Lower leg skin (tissue), 4 donors: ENCODE results near the gene GNPAT. TPM values are rescaled to one million over a fixed set of nuclear protein-coding genes. Genes with fewer than 3 reads are reported as not detected.

Source experiments
- DNase-seq, 2 donors: peaks; one replicate each; pipeline ENCODE4 v3.0.0-alpha.2; 2019; ENCODE audit warnings: low spot score in 2 of 2
- H3K4me3 ChIP-seq: fragments of 200-600 bp; sonication (generic); 2 replicates; pipeline ENCODE4 v1.5.1; 2017; ENCODE audit warnings: mild to moderate bottlenecking, low read depth; ENCODE audit not compliant: poor library complexity, severe bottlenecking
- CTCF ChIP-seq, 3 donors: fragments of 450-650 bp; IDR thresholded peaks; one replicate each; pipeline ENCODE4 v1.5.1; 2016; ENCODE audit warnings: antibody characterized with exemption in 3 of 3, mild to moderate bottlenecking in 3 of 3, moderate library complexity in 2 of 3
- POLR2A ChIP-seq, 2 donors: fragments of 450-650 bp; IDR thresholded peaks; one replicate each; pipeline ENCODE4 v1.6.1; 2016 to 2017; ENCODE audit warnings: antibody characterized with exemption in 2 of 2, mild to moderate bottlenecking in 1 of 2, moderate library complexity in 1 of 2
- WGBS, 2 donors: methylation state at CpG; one replicate each; pipeline ENCODE4 v1.1.5; 2018; 5-methylcytosine and 5-hydroxymethylcytosine counted together
- intact Hi-C: fragments of 100-400 bp; cut with DNase I; formaldehyde crosslinking; loops from one replicate; pipeline ENCODE4 v1.15.0; 2023; ENCODE audit warnings: low total_unique reads
- total RNA-seq, 4 donors: library from RNA; depleted of rRNA; stranded (reverse); fragments of >200 nt; gene quantifications; one replicate each; pipeline ENCODE4 v1.1.0, GENCODE V29; 2016

GNPAT gene
- total RNA-seq, 4 donors from 2014 or later = 24.3 to 45.7 (median 39.9) TPM

- DNase-seq = no peak
- intact Hi-C loops = no loop called here
- 71 to 79% methylated on average over 3 of the region's 3 CpGs for WGBS, 2 donors
- no peak for TF ChIP-seq POLR2A (IDR thresholded peaks at IDR 0.05)
- no peak for TF ChIP-seq CTCF (IDR thresholded peaks at IDR 0.05)
- no peak overlapping the region for H3K4me3 ChIP-seq
Measured at GRCh38 chr1:231196307-231196706, 44.7 kb upstream of the GNPAT start.

GRCh38 chr1:231196728-231197127 is 44.3 kb upstream of the GNPAT start:
- DNase-seq = no peak
- 85 to 87% methylated on average over 2 of the region's 2 CpGs for whole genome bisulfite sequencing, 2 donors
- TF ChIP-seq POLR2A (IDR thresholded peaks at IDR 0.05) (no peak), CTCF (IDR thresholded peaks at IDR 0.05) (no peak)
- intact Hi-C loops = no loop called here
- no peak overlapping the region for H3K4me3 ChIP-seq

- DNase-seq = no peak
- 94 to 97% methylated on average over 7 of the region's 7 CpGs for WGBS, 2 donors
- no peak overlapping the region for H3K4me3 ChIP-seq
- no peak for TF ChIP-seq CTCF (IDR thresholded peaks at IDR 0.05)
- TF ChIP-seq POLR2A (IDR thresholded peaks at IDR 0.05) = no peak
- intact Hi-C loops = loop anchor here (10.0 kb wide), 1 partner anchor 395 kb away; no protein-coding TSS in a partner anchor
Measured at GRCh38 chr1:231199868-231200267, 41.1 kb upstream of the GNPAT start.

GRCh38 chr1:231200388-231201031 is 40.5 kb upstream of the GNPAT start:
- WGBS, 2 donors = 65 to 69% methylated on average over 8 of the region's 8 CpGs
- TF ChIP-seq CTCF (IDR thresholded peaks at IDR 0.05) (no peak), POLR2A (IDR thresholded peaks at IDR 0.05) (no peak)
- no peak for DNase-seq
- H3K4me3 ChIP-seq = no peak overlapping the region
- intact Hi-C loops = loop anchor here (10.0 kb wide), 1 partner anchor 396 kb away; no protein-coding TSS in a partner anchor

GRCh38 chr1:231201375-231201978 is 39.5 kb upstream of the GNPAT start:
- no peak overlapping the region for H3K4me3 ChIP-seq
- intact Hi-C loops = loop anchor here (10.0 kb wide), 1 partner anchor 397 kb away; no protein-coding TSS in a partner anchor
- no peak for DNase-seq
- 65 to 68% methylated on average over 16 of the region's 16 CpGs for WGBS, 2 donors
- no peak for TF ChIP-seq POLR2A (IDR thresholded peaks at IDR 0.05)

- intact Hi-C loops = loop anchor here (10.0 kb wide), 1 partner anchor 397 kb away; no protein-coding TSS in a partner anchor
- 68 to 69% methylated on average over 5 of the region's 5 CpGs for WGBS, 2 donors
- no peak for DNase-seq
- TF ChIP-seq POLR2A (IDR thresholded peaks at IDR 0.05) (no peak), CTCF (IDR thresholded peaks at IDR 0.05) (no peak)
- H3K4me3 ChIP-seq = no peak overlapping the region
Measured at GRCh38 chr1:231201979-231202633, 38.9 kb upstream of the GNPAT start.
